K562 (cell line): ENCODE data around the gene LTBR. TPM values are rescaled to one million over a fixed set of nuclear protein-coding genes. Genes with fewer than 3 reads are reported as not detected.
A peak's percentile ranks its signal among the peaks of the same experiment; 100 is the strongest.

Source experiments
- ATF7 ChIP-seq: fragments of 450-650 bp; IDR thresholded peaks from 2 replicates; pipeline ENCODE4 v1.7.1; 2014; ENCODE audit warnings: mild to moderate bottlenecking, moderate library complexity
- FOS ChIP-seq: IDR thresholded peaks from 3 replicates; pipeline ENCODE4 v1.6.1; 2011; ENCODE audit not compliant: insufficient read length; ENCODE audit errors: extremely low read depth
- JUNB ChIP-seq: fragments of 450-650 bp; formaldehyde crosslinking; conservative IDR thresholded peaks from 2 replicates; pipeline ENCODE4 v1.4.0; 2020; ENCODE audit warnings: mild to moderate bottlenecking
- MTA1 ChIP-seq: fragments of 450-650 bp; IDR thresholded peaks from 2 replicates; pipeline ENCODE4 v1.6.1; 2017; ENCODE audit warnings: borderline replicate concordance
- PHB2 ChIP-seq: fragments of 450-650 bp; IDR thresholded peaks from 2 replicates; pipeline ENCODE4 v1.6.1; 2017; ENCODE audit warnings: low read depth
- PHTF2 ChIP-seq: fragments of 250-450 bp; sonication (Bioruptor Pico); IDR thresholded peaks from 2 replicates; pipeline ENCODE4 v1.5.0; 2021; ENCODE audit warnings: mild to moderate bottlenecking
- PML ChIP-seq: IDR thresholded peaks from 2 replicates; pipeline ENCODE4 v1.6.1; 2012; ENCODE audit warnings: low read length, inconsistent platforms
- SIN3A ChIP-seq, 2 experiments: fragments of 150-350 bp in 1 of 2; IDR thresholded peaks; 2 replicates each; pipeline ENCODE4 v1.6.1; 2011 to 2016; ENCODE audit warnings: borderline replicate concordance in 2 of 2, low read depth in 2 of 2, low read length in 2 of 2, mild to moderate bottlenecking in 2 of 2, moderate library complexity in 2 of 2; ENCODE audit not compliant: control insufficient read depth in 1 of 2
- SUPT5H ChIP-seq: fragments of 450-650 bp; IDR thresholded peaks from 2 replicates; pipeline ENCODE4 v1.6.1; 2016
- USF2 ChIP-seq: sonication (generic); formaldehyde crosslinking; IDR thresholded peaks from 2 replicates; pipeline ENCODE4 v1.5.0; 2020; ENCODE audit warnings: missing genetic modification reagents
- ZC3H8 ChIP-seq: fragments of 450-650 bp; IDR thresholded peaks from 2 replicates; pipeline ENCODE4 v1.6.1; 2017
- ZFP30 ChIP-seq: fragments of 250-450 bp; sonication (Bioruptor Pico); IDR thresholded peaks from 2 replicates; pipeline ENCODE4 v1.8.0; 2022; ENCODE audit warnings: moderate library complexity, mild to moderate bottlenecking, inconsistent platforms, borderline replicate concordance
- ZNF263 ChIP-seq: sonication (generic); formaldehyde crosslinking; IDR thresholded peaks from 2 replicates; pipeline ENCODE4 v1.8.0; 2022; ENCODE audit warnings: mild to moderate bottlenecking, missing genetic modification reagents, borderline replicate concordance
- ZNF347 ChIP-seq: fragments of 450-650 bp; formaldehyde crosslinking; IDR thresholded peaks from 2 replicates; pipeline ENCODE4 v1.4.0; 2020; ENCODE audit warnings: low read depth, mild to moderate bottlenecking, moderate library complexity
- ZNF586 ChIP-seq: fragments of 450-650 bp; formaldehyde crosslinking; conservative IDR thresholded peaks from 2 replicates; pipeline ENCODE4 v1.4.0; 2020; ENCODE audit warnings: mild to moderate bottlenecking, moderate library complexity
- ZNF589 ChIP-seq: fragments of 200-800 bp; sonication (Bioruptor generic); IDR thresholded peaks from 2 replicates; pipeline ENCODE4 v1.6.1; 2016; ENCODE audit warnings: low read depth, missing genetic modification characterization, missing compliant biosample characterization
- polyA plus RNA-seq, 8 experiments: library from polyadenylated mRNA; depleted of rRNA in 4 of 8; stranded (reverse) in 5 of 8; unstranded in 3 of 8; fragments of >200 nt; fragmentation: Nextera tagmentation in 2 of 8; fragmentation: Illumina TruSeq in 1 of 8; extraction: Ambion mirVana in 2 of 8; extraction: Trizol in 1 of 8; gene quantifications; 2 replicates each; pipeline versions ENCODE4 v1.2.1 to v1.2.3, GENCODE V29; 2011 to 2014; ENCODE audit warnings: inconsistent platforms in 1 of 8, missing spikeins in 1 of 8
- total RNA-seq, 7 experiments: library from RNA; depleted of rRNA in 6 of 7; stranded (reverse); fragments of >200 nt in 6 of 7; fragmentation: Illumina TruSeq in 2 of 7; extraction: Trizol in 2 of 7; gene quantifications; 2 replicates each; pipeline versions ENCODE4 v1.2.1 to v1.2.3, GENCODE V29; 2011 to 2021; ENCODE audit warnings: low replicate concordance in 1 of 7
- TF ChIP-seq, protein P1 (sequence below): fragments of 450-650 bp; IDR thresholded peaks from 2 replicates; pipeline ENCODE4 v1.7.0; 2016; ENCODE audit warnings: borderline replicate concordance
- TF ChIP-seq, protein P2 (sequence below), 2 experiments: fragments of 450-650 bp; IDR thresholded peaks; 2 replicates each; pipeline ENCODE4 v1.6.1; 2016; ENCODE audit warnings: mild to moderate bottlenecking in 2 of 2, borderline replicate concordance in 1 of 2, low read depth in 1 of 2, moderate library complexity in 1 of 2

The LTBR gene
- total and polyA plus RNA-seq, 9 of the 15 experiments (the other 6 are each of a cell fraction or from before 2014, with no cell fraction given): 0.96 to 69.0 (median 35.3) TPM

DNA sequence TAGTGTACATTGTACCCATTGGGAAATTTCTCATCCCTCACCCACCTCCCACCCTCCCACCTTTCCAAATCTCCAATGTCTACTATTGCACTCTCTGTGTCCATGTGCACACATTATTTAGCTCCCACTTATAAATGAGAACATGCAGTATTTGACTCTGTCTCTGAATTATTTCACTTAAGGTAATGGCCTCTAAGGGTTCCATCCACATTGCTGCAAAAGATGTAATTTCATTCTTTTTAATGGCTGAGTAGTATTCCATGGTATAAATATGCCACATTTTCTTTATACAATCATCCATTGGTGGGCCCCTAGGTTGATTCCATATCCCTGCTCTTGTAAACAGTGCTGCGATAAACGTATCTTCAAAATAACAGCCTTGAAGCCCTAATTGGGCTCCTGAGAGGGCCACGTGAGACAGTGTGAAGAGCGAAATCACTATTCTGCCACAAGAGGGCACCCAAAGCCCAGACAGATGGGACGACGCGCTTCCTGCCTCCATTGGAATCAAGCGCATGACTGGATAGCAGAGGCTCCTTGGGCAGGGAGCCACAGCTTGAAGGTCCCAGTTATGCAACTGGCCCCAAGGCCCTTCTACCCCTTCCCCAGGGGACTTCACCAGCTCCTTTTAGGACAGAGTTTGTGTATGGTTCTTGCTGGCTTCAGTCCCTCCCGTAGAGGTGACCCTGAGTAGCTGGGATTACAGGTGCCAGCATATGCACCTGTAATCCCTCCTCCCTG lies 39.5 kb downstream of the LTBR start (continued):
- TF ChIP-seq, protein P1, sequence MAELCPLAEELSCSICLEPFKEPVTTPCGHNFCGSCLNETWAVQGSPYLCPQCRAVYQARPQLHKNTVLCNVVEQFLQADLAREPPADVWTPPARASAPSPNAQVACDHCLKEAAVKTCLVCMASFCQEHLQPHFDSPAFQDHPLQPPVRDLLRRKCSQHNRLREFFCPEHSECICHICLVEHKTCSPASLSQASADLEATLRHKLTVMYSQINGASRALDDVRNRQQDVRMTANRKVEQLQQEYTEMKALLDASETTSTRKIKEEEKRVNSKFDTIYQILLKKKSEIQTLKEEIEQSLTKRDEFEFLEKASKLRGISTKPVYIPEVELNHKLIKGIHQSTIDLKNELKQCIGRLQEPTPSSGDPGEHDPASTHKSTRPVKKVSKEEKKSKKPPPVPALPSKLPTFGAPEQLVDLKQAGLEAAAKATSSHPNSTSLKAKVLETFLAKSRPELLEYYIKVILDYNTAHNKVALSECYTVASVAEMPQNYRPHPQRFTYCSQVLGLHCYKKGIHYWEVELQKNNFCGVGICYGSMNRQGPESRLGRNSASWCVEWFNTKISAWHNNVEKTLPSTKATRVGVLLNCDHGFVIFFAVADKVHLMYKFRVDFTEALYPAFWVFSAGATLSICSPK: no peak
- TF ChIP-seq SUPT5H (no peak), ZC3H8 (no peak), ZFP30 (CRISPR knock-in tag) (no peak), USF2 (CRISPR knock-in tag) (peak; percentile 67), ATF7 (no peak), FOS (no peak), PML (no peak), MTA1 (no peak), ZNF586 (CRISPR knock-in tag) (no peak), PHTF2 (CRISPR knock-in tag) (no peak), JUNB (CRISPR knock-in tag) (no peak), ZNF347 (CRISPR knock-in tag) (no peak), SIN3A (IDR thresholded peaks at IDR 0.05; ENCODE audit: borderline replicate concordance in 2 of 2, control insufficient read depth in 1 of 2, low read depth in 2 of 2, low read length in 2 of 2) (no peak), ZNF263 (CRISPR knock-in tag) (no peak), PHB2 (no peak), ZNF589 (CRISPR knock-in tag) (no peak)
- TF ChIP-seq, protein P2, sequence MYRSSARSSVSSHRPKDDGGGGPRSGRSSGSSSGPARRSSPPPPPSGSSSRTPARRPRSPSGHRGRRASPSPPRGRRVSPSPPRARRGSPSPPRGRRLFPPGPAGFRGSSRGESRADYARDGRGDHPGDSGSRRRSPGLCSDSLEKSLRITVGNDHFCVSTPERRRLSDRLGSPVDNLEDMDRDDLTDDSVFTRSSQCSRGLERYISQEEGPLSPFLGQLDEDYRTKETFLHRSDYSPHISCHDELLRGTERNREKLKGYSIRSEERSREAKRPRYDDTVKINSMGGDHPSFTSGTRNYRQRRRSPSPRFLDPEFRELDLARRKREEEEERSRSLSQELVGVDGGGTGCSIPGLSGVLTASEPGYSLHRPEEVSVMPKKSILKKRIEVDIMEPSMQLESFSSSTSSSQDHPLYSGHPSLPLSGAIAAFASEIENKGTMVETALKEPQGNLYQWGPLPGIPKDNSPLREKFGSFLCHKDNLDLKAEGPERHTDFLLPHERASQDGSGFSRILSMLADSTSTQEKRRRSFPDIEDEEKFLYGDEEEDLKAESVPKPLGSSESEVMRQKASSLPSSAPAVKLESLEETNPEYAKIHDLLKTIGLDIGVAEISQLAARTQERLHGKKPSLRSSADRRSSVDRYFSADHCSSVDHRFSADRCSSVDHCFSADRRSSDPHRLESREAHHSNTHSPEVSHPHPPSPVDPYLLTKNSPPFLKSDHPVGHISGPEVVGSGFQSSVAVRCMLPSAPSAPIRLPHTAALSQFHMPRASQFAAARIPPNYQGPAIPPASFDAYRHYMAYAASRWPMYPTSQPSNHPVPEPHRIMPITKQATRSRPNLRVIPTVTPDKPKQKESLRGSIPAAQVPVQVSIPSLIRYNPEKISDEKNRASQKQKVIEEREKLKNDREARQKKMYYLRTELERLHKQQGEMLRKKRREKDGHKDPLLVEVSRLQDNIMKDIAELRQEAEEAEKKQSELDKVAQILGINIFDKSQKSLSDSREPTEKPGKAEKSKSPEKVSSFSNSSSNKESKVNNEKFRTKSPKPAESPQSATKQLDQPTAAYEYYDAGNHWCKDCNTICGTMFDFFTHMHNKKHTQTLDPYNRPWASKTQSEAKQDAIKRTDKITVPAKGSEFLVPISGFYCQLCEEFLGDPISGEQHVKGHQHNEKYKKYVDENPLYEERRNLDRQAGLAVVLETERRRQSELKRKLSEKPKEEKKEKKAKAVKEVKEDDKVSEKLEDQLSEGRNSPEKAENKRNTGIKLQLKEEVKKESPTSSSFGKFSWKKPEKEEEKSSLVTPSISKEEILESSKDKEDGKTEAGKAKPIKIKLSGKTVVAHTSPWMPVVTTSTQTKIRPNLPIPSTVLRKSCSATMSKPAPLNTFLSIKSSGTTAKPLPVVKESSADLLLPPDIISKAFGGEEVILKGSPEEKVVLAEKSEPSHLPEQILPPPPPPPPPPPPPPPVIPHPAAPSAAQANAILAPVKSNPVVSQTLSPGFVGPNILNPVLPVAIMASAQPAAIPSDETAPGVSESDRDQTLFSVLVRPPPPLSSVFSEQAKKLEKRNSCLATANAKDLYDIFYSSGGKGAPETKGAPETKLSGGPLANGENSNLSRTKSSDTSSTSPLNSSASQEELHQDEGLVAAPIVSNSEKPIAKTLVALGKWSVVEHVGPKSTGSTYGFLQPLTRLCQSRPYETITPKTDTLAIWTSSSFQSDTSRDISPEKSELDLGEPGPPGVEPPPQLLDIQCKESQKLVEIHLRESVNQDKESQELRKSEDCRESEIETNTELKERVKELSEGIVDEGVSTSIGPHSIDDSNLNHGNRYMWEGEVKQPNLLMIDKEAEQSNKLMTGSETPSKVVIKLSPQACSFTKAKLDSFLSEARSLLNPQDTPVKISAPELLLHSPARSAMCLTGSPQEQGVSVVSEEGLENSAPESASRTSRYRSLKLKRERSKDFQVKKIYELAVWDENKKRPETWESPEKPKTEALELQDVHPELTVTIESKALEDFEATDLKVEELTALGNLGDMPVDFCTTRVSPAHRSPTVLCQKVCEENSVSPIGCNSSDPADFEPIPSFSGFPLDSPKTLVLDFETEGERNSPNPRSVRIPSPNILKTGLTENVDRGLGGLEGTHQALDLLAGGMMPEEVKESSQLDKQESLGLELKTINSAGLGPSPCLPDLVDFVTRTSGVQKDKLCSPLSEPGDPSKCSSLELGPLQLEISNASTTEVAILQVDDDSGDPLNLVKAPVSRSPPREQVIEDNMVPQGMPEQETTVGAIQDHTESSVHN (IDR thresholded peaks at IDR 0.05; ENCODE audit: borderline replicate concordance in 1 of 2, low read depth in 1 of 2): no peak
